ENCODE data around the gene AVEN. TPM values are rescaled to one million over a fixed set of nuclear protein-coding genes. Genes with fewer than 3 reads are reported as not detected.

AVEN gene
- total and polyA plus RNA-seq, 12 donors: 6.9 to 22.9 (median 13.7) TPM

DNA sequence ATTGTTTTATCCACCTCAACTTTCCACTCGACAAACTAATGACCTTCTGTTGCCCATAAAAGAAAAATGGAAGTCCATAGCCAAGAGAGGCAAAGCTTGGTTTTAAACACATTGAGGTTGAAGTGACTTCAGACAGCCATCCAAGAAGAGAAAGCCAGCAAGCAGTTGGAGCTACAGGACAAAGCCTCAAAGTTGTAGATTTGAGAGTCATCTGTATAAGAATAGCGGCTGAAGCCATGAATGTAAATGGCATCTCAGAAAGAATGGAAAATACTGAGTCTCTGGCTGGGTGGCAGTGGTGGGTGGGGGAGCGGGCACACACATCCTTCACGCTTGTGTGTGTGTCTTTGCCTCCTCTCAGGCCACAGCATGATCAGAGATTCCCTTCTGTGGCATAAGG lies 194.8 kb downstream of the AVEN start:
- Histone ChIP-seq H3K4me1 (replicated peaks in 1 of 2) (no peaks in the 10 kb centered on the region), H3K27ac (no peak overlapping the region), H3K9me3 (replicated peaks in 1 of 3) (no peaks in the 10 kb centered on the region), H3K27me3 (no peaks in the 10 kb centered on the region), H3K36me3 (replicated peaks in 1 of 2) (no peaks in the 10 kb centered on the region), H3K4me3 (no peak overlapping the region)
- no peak for TF ChIP-seq POLR2A (IDR thresholded peaks at IDR 0.05)
- TF ChIP-seq, protein P1, sequence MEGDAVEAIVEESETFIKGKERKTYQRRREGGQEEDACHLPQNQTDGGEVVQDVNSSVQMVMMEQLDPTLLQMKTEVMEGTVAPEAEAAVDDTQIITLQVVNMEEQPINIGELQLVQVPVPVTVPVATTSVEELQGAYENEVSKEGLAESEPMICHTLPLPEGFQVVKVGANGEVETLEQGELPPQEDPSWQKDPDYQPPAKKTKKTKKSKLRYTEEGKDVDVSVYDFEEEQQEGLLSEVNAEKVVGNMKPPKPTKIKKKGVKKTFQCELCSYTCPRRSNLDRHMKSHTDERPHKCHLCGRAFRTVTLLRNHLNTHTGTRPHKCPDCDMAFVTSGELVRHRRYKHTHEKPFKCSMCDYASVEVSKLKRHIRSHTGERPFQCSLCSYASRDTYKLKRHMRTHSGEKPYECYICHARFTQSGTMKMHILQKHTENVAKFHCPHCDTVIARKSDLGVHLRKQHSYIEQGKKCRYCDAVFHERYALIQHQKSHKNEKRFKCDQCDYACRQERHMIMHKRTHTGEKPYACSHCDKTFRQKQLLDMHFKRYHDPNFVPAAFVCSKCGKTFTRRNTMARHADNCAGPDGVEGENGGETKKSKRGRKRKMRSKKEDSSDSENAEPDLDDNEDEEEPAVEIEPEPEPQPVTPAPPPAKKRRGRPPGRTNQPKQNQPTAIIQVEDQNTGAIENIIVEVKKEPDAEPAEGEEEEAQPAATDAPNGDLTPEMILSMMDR (IDR thresholded peaks at IDR 0.05): no peak
- no peak for DNase-seq
- intact Hi-C loops (cut with DNase I): no loop called here
- 87 to 94% (median 92%) methylated on average over 4 of the region's 4 CpGs for WGBS, 4 donors

DNA sequence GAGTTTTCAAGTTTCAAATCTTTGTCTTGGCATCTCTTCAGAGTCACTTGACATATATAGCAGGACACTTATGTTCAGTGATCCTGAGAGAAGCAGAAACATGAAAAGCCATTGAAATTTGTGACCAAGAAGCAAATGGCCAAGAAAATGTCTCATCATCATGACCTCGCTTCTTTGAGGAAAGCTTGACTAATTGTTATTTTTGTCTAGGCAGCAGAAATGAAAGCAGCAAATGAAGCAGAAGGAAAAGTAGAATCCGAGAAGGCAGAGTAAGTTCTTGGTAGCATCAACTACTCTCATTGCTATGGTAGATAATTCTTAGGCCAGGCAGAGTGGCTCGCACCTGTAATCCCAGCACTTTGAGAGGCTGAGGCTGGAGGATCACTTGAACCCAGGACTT lies 198.4 kb downstream of the AVEN start:
- TF ChIP-seq, protein P1 (IDR thresholded peaks at IDR 0.05): no peak
- no peak for TF ChIP-seq POLR2A (IDR thresholded peaks at IDR 0.05)
- DNase-seq: no peak
- H3K9me3 ChIP-seq (replicated peaks in 1 of 3): no peaks in the 10 kb centered on the region
- intact Hi-C loops (cut with DNase I): no loop called here
- H3K36me3 ChIP-seq (replicated peaks in 1 of 2): no peaks in the 10 kb centered on the region
- H3K27me3 ChIP-seq: no peaks in the 10 kb centered on the region
- H3K4me1 ChIP-seq (replicated peaks in 1 of 2): no peaks in the 10 kb centered on the region
- H3K27ac ChIP-seq: no peak overlapping the region
- 87 to 91% (median 89%) methylated on average over 3 of the region's 3 CpGs for WGBS, 4 donors
- no peak overlapping the region for H3K4me3 ChIP-seq

DNA sequence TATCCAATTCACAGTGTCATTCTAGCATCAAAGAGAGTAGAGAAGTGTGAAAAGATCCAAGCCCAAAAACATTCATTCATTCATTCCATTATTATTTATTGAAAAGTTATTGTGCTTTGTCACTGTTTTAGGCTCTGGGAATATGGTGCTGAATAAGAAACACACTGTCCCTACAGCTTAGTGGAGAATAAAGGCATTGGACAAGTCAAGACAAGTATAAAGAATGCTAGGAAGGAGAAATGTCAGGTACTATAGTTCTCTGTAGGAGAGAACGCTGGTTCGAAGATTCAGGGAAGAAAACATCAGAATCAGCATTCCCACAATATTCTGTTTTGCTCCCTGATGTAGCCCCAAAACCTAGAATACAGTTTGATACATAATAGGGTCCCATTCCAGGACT lies 199.5 kb downstream of the AVEN start:
- Histone ChIP-seq H3K4me3 (no peak overlapping the region), H3K36me3 (replicated peaks in 1 of 2) (no peaks in the 10 kb centered on the region), H3K9me3 (replicated peaks in 1 of 3) (no peaks in the 10 kb centered on the region), H3K27me3 (no peaks in the 10 kb centered on the region), H3K4me1 (replicated peaks in 1 of 2) (no peaks in the 10 kb centered on the region), H3K27ac (no peak overlapping the region)
- intact Hi-C loops (cut with DNase I): no loop called here
- no peak for DNase-seq
- TF ChIP-seq, protein P1 (IDR thresholded peaks at IDR 0.05): no peak
- no peak for TF ChIP-seq POLR2A (IDR thresholded peaks at IDR 0.05)
- WGBS, 4 donors: 88 to 95% (median 92%) methylated on average over 2 of the region's 2 CpGs

DNA sequence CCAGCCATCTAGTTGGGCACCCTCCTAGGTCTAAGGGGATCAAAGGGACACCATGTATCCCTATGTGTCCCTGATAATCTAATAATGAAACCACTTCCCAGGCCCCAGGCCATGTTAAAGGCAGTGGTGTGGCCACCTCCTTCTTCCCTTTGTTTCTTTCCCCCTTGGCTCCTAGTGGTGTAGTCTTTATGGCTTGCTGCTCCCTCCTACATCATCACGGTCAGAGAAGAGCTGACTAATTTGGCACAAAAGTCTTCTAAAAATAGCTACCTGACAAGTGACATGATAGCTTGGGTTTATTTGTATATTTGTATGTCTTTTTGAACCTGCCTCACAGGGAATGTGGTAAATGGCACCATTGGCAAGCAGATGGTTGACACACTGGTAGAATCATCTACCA lies 201.7 kb downstream of the AVEN start:
- no peak overlapping the region for H3K27ac ChIP-seq
- H3K4me1 ChIP-seq (replicated peaks in 1 of 2): no peaks in the 10 kb centered on the region
- WGBS, 4 donors: 50 to 80% (median 65%) methylated on average over 1 of the region's 1 CpG
- TF ChIP-seq, protein P1 (IDR thresholded peaks at IDR 0.05): no peak
- no peak for TF ChIP-seq POLR2A (IDR thresholded peaks at IDR 0.05)
- no peak overlapping the region for H3K4me3 ChIP-seq
- H3K27me3 ChIP-seq: no peaks in the 10 kb centered on the region
- H3K36me3 ChIP-seq (replicated peaks in 1 of 2): no peaks in the 10 kb centered on the region
- no peak for DNase-seq
- intact Hi-C loops (cut with DNase I): no loop called here
- no peaks in the 10 kb centered on the region for H3K9me3 ChIP-seq (replicated peaks in 1 of 3)
